NOMO-1 treated with dmso at 0.1 percent for 144 hours (cell line): ENCODE measurements around the gene PHACTR3.
A peak's percentile ranks its signal among the peaks of the same experiment; 100 is the strongest.

Experiments
- DNase-seq: peaks from one replicate; lab custom pipeline; 2025; ENCODE audit not compliant: unreplicated experiment; lab: John Stamatoyannopoulos, UW

Gene PHACTR3

DNA sequence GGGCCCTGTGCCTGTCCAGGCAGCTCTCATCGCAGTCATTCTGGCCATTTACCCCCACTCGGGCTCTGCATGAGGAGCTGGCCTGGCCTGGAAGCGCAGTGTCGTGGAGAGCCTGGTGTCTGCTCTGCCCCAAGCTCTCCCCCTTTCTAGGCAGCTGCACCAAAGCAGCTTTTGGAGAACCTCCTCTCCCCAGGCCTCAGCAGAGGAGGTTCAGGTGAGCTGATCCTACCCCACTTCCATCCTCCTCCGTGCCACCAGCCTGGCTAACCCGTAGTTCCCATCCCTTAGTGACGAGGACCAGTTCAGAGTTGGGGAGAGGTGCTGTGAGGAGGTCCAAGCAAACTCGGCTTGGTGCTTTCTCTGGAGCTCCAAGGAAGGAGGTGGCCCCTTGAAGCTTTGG is 30.5 kb upstream of the PHACTR3 start:
- no peak for DNase-seq

- no peak for DNase-seq
Measured at GRCh38 chr20:59574308-59574707, 30.0 kb upstream of the PHACTR3 start.

DNA sequence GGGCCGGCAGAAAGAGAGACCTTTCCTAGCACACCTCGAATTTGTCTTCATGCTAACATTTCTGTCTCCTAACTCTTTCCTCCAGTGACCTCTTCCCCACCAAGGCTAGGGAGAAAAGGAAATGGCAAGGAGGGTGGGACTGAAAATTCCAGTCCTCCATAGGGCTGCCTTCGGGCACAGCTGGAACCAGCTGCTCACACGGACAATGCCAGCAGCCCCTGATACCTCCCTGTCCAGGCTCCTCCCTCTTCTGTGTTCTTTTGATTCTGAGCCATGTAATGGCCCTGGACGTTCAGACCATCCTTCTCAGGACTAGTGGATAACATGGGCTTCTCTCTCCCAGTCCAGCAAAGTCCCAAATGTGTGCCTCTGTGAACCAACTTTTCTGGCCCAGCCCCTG is 29.1 kb upstream of the PHACTR3 start:
- DNase-seq = no peak

DNA sequence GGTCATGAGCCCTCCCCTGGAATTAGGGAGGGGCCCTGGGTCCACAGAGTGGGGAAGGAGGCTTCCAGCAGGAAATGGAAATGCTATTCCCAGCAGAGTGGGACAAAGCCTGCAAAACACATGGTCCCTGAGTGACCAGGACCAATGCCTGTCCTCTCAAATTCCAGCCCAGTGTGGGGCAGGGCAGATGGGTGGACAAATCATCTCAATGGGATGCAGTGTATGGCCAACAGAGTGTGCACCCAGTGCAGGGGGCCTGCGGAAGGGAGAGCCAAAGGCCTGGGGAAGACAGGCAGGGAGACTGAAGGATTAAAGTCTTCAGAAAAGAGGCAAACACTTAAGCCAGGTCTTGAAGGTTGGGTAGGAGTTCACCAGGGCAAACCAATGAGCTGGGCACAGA is 28.7 kb upstream of the PHACTR3 start:
- DNase-seq = no peak

DNA sequence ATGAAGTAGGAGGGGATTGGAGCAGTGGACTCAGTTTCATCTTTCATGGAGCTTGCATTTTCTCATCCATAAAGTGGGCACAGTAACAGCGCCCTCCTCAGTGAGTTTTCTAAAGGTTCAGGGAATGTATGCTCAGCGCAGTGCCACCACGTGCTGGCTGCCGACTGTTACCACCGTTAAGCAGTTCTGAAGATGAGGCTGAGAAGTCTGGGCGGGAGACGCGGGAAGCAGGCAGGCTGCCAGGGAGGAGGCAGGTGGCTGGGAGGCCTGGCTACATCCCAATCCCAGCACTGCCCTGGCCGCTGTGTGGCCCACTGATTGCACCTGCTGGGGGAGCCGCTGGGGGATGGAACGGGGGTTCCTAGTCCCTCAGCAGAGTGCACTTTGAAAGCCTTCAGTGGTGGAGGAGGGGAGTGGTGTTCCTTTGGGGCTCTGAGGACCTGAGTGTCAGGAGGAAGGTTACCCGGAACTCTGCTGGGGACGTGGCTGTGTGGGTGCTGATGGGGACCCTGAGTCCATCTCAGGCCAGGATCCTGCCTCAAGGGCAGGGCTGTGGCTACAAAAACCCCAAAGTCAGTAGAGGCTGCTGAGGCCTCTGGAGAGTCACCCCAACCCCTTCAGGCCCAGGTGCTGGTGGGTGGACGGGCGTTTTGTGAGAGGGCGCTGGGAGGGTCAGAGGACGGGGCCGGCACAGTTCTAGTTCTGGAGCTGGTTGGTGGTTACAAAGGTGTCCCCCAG is 28.0 kb upstream of the PHACTR3 start:
- DNase-seq = no peak

DNA sequence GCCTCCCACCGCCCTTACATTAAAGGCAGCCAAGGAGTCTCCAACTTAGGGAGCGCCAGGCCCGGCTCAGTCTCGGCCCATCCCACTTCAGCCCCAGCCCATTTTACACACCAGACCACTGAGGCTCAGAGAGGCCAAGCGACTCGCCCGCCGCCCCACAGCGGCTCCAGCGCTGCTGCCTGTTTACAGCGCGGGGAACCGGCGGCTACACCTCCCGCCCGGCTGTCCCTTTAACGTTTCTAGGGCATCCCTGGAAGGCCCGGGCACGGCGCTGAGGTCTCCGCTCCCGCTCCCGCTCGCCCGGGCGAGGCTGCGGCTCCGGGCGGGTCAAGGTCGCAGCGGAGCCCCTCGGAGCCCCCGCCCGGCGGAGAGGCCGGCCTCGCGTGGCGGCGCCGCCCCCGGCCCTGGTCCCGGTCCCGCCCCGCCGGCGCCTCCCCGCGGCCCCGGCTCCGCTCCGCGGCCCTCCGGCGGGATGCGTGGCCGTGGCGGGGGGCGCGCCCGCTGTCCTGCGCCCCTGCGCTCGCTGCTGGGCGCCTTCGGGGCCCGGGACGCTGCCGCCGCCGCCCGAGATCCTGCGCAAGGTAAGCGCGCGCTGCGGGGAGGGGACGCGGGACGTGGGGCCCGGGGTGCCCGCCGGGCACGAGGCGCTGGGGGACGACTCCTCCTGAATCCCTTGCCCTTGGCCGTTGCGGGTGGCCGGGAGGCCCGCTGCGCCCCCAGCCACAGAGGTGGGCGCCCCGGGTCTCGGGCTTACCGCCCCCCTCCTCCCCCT is 27.1 kb upstream of the PHACTR3 start:
- DNase-seq = no peak

DNA sequence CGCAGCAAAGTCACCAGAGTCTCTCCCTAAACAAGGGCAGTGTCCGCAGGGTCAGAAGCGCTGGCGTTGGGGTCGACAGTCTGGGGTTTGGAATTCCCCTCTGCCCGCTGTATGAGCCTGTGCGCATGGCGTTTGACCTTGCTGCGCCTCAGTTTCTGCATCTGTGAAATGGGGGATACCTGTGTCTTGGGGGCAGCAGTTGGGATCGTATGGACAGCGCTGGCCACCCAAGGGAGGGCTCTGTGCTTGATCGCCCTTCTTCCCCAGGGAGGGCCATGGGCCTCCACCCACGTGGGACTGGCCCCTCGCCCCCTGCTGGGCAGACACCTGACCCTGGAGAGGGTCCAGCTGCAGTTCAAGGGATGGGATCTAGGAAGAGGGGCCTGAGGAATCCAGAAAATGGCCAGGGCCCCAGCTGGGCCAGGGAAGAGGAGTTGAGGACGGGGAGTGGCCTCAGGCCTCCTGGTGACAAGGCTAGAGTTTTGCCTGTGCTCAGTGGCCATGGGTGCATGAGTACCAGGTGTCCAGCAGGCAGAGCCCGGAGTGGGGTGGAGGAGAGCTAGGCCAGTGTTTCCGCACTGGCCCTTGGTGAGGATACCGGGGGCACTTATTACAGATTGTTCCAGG is 26.4 kb upstream of the PHACTR3 start:
- DNase-seq = no peak

DNA sequence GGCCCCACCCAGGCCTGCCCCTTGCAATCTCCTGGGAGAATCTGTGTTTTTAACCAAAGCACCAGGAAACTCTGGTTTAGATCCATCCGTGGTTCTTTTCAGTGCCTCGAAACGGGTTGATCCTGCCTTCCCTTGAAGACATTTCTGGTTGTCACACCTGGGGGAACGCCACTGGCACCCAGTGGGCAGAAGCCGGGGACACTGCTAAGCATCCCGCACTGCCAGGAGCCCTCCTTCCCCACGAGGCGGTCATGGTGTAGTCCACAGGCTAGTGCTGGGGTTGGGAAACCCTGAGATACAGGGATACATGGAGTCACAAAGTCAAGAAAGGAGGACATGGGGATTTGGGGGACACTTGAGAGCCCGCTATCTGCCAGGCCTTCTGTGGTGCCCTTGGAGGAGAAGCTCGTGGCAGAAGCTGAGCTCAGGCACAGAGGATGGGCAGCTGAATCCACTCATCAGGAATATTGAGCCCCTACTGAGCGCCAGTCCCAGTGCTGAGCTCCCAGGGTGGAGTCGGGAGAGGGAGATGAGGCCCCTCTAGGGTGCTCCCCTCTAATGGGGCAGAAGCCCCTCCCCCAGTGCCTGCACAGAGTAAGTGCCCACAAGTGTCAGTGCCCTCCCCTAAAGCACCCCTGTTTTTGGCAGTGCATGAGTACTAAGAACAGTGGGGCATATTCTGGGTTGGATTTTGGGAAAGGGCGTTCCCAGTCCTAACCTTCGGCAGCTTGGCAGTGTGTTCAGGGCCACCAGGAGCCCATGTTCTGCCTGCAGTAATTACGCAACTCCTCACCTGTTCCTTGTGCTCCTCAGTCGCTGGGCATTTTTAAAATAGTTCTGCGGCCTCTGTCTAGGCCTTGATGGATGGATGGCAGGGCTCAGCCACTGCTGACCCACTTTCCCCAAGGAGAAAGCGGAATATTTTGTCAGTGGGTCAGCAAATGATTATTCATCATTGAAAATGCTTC is 25.6 kb upstream of the PHACTR3 start:
- no peak for DNase-seq

DNA sequence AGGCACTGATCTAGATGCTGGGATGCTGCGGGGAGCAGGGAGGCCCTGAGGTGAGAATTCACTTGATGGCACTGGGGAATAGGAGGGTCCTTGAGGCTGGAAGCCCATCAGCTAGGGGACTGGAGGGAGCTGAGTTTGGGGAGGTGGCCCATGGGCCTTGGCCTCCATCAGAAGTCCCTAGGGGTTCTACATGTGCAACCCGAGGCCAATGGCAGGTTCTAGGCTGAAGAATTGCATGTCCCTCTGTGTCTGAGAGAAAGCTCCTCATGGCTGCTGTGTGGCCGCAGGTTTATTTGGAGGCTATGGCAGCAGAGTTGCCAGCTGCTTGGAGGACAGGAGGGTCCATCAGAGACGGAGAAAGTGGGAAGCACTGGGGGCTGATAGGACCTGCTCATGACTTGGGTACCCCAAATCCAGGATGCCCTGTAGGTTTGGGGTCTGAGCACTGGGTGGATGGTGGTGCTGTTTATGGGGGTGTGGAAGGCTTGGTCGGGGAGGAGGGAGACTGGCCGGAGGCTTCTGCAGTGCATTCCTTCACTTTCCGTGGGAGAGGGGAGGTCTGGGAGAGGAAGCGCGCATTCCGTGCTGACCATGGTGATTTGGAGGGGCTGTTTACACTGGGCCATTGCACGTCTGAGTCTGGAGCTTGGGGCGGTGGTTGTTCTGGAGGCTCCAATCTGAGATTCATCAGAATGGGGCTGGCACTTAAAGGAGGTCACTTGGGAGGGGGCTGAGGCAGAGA is 24.8 kb upstream of the PHACTR3 start:
- no peak for DNase-seq

DNA sequence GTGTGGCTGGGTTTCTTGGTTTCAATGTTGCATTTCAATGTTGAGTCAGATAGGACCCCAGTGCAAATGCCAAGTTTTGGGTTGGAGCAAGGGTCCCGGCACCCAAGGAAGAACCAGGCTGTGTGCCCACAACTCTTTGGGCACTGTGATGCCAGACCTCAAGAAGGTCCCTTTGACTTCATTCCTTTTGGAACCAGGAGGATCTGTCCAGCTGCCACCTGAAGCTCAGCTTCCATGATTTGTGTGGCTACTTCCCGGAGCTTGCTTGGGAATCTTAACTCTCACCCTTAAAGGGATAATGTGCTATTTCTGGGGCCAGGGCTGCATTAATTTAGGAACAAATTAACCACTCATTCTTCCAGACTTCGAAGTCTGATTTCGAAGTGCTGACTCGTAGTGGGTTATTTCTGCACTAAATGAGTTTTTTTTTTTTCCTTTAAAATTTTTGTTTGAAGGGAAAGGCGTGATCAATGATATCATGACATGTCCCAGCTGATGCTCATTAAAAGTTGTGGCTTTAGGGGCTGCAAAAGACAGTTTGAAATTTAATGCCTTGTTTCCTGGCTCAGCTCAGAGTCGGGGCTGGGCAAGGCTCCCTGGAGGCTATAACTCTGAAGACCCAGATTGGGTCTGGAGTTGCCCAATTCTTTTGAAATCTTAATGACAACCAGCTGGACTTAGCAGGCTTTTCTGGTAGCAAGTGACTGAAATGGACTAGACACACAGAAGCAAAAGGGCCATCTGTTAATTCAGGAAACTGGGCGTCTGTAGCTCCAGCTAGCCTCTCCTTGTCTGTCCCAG is 24.0 kb upstream of the PHACTR3 start:
- DNase-seq = peak; percentile 85

- no peak for DNase-seq
Measured at GRCh38 chr20:59580991-59581401, 23.3 kb upstream of the PHACTR3 start.

GRCh38 chr20:59581993-59582679 is 22.2 kb upstream of the PHACTR3 start:
- DNase-seq = no peak

DNA sequence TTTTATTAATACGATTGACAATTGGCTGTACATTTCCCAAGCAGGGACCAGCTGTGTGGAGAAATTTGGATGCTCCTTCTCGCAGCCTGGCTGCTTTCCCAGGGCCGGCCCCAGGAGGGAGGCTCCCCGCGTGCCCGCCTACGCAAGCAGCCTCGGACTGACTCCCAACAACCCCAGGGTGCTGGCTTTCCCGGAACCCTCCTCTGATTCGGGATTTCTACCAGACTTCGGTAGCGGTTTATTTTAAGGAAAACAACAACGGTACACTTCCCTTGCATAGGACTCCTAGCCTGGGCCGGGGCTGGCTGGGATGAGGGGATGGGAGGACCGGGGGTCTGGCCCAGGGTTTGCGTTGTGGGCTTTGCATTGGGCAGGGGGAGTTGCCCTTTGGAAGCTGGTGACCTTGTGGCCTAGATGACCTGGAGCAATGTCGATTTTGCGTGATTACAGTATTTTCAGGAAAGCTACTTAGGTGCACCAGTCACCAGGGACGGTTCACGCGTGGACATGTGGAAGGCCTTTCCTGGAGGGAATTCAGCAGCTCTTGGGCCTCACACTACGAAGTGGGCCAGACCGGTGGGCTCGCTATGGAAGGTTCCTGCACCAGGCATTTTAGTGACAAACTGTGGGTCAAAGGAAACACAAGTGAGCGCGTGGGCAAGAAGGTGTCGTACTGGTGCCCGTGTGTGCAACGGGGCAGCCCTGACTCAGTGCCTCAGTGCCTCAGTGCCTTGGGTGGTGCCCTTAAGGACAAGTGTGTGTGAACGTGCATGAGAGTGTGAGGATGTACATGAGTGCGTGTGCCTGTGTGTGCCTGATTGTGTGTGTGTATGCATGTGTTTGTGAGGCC is 20.7 kb upstream of the PHACTR3 start:
- no peak for DNase-seq

GRCh38 chr20:59584278-59584925 is 19.9 kb upstream of the PHACTR3 start:
- DNase-seq = no peak

GRCh38 chr20:59585714-59586409 is 18.5 kb upstream of the PHACTR3 start:
- peak; percentile 73 for DNase-seq

- DNase-seq = no peak
Measured at GRCh38 chr20:59586613-59587012, 17.7 kb upstream of the PHACTR3 start.

GRCh38 chr20:59587570-59587969 is 16.8 kb upstream of the PHACTR3 start:
- DNase-seq = no peak
